NCI-H446 (cell line): Measurements from ENCODE around the gene NBPF14.
"Not testable (repeated sequence)": the region's sequence is repeated elsewhere in the genome, so short reads cannot be mapped to it uniquely, and the experiment has no call there.

Experiments used
- DNase-seq, 2 experiments: peaks; one replicate each; lab custom pipeline; 2025; lab: John Stamatoyannopoulos, UW

Gene NBPF14

GRCh38 chr1:148595911-148596310 is at the start of gene NBPF14:
Gene NBPF14, minus strand, starts transcription at chr1:148596011. Its CDS starts 294 bp downstream, at chr1:148595717.
- DNase-seq, result not testable (repeated sequence)

- not testable (repeated sequence) for DNase-seq
Observed at GRCh38 chr1:148625451-148625850, 29.6 kb upstream of the NBPF14 start.

DNA sequence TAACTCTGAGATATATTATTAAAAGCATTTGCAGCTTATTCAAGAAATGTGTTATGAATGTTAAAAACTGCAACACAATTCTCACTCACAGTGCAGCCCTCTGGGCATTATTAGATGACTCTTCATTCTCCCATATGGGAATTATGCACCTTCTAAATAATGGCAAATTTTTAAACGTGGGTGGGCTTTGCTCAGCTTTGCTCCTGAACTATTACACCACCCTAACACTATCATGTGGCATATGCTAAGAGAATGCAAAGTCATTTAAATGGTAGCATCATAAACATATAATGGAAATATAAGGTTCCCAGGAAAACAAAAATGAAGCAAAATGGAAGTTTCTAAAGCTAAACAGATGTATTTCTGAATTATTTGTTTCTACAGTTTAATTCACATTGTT is 22.4 kb upstream of the NBPF14 start:
- not testable (repeated sequence) for DNase-seq

- not testable (repeated sequence) for DNase-seq
Observed at GRCh38 chr1:148605266-148605665, 9.5 kb upstream of the NBPF14 start.

GRCh38 chr1:148595360-148595759 is 451 bp downstream of the NBPF14 start:
- DNase-seq, result not testable (repeated sequence)

DNA sequence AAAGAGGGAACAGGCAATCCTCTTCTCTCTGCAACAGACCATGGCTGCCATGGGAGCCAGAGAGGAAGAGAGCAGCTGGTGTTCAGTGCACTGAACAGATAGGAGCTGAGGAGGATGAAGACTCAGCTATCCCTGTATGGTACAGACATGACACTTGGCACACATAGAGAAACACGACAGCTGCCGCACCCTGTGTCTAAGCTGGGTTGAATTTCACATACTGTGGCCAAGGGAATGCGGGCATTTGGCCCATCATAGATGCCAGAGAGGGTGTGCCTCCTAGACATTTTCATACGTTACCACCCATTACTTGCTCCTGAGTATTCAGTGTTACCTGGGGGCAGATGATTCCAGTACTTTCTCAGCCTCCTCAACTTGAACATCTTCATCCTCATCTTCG is 4.7 kb downstream of the NBPF14 start:
- DNase-seq, result not testable (repeated sequence)

DNA sequence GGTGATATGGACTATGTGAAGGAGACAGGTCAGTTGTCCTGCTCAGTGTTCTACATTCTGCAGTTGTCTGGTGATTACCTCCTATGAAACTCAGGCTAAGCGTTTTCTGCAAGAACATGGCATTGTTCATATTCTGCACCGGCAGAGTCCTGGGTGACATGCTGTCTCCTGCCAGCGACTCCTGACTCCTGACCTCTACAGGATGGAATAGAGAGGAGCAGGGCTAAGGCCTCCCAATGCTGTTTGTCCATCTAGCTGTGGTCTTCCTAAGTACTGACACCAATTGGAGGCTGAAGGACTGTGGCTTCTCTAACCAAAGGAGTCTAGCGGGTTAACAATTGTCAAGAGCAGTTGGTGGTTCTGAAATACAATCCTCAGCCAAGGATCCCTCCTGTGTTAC is 63.7 kb downstream of the NBPF14 start:
- not testable (repeated sequence) for DNase-seq

DNA sequence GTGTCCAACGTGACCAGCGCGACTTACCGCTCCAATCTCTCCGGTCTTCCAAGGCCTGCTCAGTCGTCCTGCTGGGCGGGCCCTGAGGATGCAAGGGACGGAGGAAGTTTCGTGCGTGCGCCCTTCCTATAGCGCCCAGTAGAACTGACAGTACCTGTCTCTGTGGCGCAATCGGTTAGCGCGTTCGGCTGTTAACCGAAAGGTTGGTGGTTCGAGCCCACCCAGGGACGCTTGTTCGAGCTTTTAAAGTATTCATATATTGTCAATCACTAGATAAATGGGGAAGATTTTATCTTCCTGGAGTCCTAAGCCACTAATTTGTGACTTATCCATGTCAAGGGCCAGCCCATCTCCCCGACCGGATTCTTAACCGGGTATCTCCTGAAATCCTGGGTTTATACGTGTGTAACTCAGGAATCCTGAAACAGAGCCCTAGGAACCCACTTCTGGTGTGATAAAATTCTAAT is 66.7 kb downstream of the NBPF14 start:
- not testable (repeated sequence) for DNase-seq

DNA sequence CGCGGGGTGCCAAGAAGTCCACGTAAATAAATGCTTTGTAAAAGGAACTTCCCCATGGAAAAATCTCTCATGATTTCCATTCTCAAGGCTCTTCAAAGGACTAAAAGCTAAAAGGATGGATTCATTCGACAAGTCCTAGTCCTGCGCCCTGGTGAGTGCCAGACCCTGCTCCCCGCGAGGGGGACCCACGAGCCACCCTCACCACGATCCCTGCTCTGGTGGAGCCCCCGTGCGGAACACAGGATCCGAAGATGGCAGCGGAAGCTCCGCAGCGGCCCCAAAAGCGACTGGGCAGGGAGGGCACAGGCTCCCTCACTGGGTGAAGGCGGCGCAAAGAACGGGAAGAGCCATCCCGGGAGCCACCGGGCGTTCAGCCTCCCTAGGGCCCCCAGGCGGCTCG is 67.2 kb downstream of the NBPF14 start:
- not testable (repeated sequence) for DNase-seq

DNA sequence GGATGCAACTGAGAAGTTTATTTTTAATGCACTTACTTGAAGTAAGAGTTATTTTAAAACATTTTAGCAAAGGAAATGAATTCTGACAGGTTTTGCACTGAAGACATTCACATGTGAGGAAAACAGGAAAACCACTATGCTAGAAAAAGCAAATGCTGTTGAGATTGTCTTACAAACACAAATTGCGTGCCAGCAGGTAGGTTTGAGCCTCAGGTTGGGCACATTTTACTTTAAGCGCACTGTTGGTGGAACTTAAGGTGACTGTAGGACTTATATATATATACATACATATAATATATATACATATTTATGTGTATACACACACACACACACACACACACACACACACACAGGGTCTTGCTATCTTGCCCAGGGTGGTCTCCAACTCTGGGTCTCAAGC is 69.2 kb downstream of the NBPF14 start:
- not testable (repeated sequence) for DNase-seq

- not testable (repeated sequence) for DNase-seq
Observed at GRCh38 chr1:148523205-148524144, 72.3 kb downstream of the NBPF14 start.

DNA sequence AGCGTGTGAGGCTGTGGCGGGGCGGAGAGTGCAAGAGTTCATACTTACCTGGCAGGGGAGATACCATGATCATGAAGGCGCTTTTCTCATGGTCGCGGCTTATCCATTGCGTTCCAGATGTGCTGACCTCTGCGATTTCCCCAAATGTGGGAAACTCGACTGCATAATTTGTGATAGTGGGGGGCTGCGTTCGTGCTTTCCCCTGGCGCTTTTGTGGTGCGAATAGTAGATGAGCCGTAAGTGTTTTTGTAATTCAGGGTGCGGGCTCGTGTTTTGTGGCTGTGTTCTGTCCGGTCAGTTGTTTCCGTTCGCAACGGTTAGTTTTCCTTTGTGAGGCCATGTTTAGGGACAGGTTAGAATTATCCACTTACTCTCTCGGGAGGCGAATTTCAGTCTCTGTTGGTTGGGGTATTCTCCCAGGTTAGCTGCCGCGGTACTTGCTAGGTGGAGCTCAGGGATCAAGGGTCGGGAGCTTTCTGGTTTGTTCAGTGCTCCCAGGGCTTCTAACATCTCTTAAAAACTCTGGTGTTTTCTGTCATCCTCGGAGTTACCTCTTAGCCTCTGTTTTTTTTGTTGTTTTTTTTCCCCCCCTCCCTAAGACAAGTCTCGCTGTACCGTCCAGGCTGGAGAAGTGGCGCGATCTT is 73.1 kb downstream of the NBPF14 start:
- DNase-seq, result peak; percentile 56 to 93

- peak; percentile 31 to 69 for DNase-seq
Observed at GRCh38 chr1:148522072-148522471, 73.7 kb downstream of the NBPF14 start.

DNA sequence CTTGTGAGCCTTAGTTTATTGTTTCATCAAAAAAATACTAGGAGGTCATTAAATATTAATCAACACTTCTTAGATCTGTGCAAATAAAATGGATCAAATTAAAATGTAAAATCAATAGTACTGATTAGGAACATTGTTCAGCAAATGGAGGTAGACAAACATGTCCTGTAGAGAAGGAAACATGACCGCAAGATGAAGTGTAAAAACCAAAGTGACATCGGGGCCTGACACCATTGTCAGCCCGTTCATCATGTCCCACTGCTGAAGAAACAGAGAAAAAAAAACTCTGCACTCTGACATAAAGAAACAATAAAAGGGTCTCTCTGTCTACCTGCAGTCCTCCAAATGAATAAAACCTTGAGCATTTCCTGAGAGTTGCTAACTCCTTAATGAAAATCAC is 81.5 kb downstream of the NBPF14 start:
- not testable (repeated sequence) for DNase-seq

DNA sequence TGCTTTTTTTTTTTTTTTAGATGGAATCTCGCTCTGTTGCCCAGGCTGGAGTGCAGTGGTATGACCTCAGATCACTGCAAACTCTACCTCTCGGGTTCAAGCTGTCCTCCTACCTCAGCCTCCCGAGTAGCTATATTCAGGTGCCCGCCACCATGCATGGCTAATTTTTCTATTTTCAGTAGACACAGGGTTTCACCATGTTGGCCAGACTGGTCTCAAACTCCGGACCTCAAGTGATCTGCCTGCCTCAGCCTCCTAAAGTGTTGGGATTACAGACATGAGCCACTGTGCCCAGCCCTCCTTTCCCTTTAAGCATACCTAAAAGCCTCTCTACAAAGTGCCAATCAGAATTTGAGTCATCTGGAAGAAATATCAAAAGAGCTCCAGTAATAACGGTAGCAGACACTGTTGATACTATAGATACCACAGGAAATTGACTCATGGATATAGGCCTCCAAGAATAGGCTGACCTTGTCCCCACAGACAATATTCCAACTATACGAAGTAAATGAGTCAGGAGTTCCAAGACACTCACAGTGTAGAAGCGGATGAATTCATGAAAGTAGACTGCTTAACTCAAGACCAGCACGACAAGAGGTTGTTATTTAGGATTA is 83.1 kb downstream of the NBPF14 start:
- DNase-seq, result not testable (repeated sequence)

DNA sequence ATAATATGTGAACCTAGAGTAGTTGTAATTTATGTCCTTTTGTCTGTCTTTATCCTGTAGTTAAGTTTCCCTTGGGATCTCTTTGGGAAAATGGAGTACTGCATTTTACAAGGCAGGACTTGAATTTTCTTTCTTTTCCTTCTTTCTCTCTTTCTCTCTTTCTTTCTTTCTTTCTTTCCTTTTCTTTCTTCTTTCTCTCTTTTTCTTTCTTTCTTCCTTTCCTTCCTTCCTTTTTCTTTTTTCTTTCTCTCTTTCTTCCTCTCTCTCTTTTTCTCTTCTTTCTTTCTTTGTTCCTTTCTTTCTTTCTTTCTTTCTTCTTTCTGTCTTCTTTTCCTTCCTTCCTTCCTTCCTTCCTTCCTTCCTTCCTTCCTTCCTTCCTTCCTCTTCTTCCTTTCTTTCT is 101.9 kb downstream of the NBPF14 start:
- not testable (repeated sequence) for DNase-seq

DNA sequence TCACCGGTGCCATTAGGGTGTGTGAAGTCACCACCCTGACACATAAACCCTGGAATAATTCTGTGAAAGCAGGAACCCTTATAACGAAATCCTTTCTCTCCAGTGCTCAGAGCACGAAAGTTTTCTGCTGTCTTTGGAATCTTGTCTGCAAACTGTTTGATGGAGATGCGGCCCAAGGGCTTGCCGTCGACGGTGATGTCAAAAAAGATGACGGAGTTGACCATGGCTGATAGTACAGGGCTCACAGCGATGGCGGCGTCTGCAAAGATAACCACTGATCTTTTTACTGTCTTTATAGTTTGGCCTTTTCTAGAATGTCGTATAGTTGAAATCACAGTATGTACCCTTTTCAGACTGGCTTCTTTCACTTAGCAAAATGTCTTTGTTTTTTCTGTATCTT is 112.8 kb downstream of the NBPF14 start, which contains the start of gene PPIAL4G:
TSS of gene PPIAL4G (minus strand) at position 274 of the 400 bp plus-strand sequence. CDS start at position 224, 50 bp downstream.
- not testable (repeated sequence) for DNase-seq
